H1 (cell line): ENCODE measurements around the gene PCDH9. TPM values are rescaled to one million over a fixed set of nuclear protein-coding genes. Genes with fewer than 3 reads are reported as not detected.

ENCODE experiments used
- CTCF ChIA-PET: fragments of 300-600 bp; sonication (Branson Sonifier 250); formaldehyde crosslinking; loops from one replicate; lab custom pipeline; 2021; ENCODE audit not compliant: partially characterized antibody; lab: Charles Lee
- POLR2A ChIA-PET: fragments of 300-600 bp; sonication (Branson Sonifier 250); formaldehyde crosslinking; loops from one replicate; lab custom pipeline; 2021; ENCODE audit warnings: inconsistent platforms; ENCODE audit not compliant: partially characterized antibody; lab: Charles Lee
- DNase-seq, 2 experiments: peaks; one replicate each; pipeline versions ENCODE4 v3.0.0 to v3.0.0-alpha.2; 2010 to 2022; ENCODE audit warnings: low spot score in 2 of 2, low read depth in 1 of 2, mixed read lengths in 1 of 2
- FAIRE-seq: peaks from 2 replicates; lab custom pipeline; 2011; peaks lifted over from hg19 to GRCh38; lab: Jason Lieb, UNC
- H2AFZ ChIP-seq: 2 replicates; pipeline ENCODE4 v1.8.1; 2012; ENCODE audit warnings: low read length, inconsistent platforms
- H2AK5ac ChIP-seq: 2 replicates; pipeline ENCODE4 v1.6.1; 2013; ENCODE audit warnings: low read depth, low read length
- H2BK120ac ChIP-seq: replicated peaks from 2 replicates; pipeline ENCODE3; 2013; ENCODE audit warnings: low read depth, low read length, inconsistent platforms
- H2BK12ac ChIP-seq: 2 replicates; pipeline ENCODE4 v1.6.1; 2013; ENCODE audit warnings: low read depth, low read length
- H2BK15ac ChIP-seq: 2 replicates; pipeline ENCODE4 v1.6.1; 2013; ENCODE audit warnings: low read length
- H2BK20ac ChIP-seq: 2 replicates; pipeline ENCODE4 v1.6.1; 2013; ENCODE audit warnings: low read length
- H2BK5ac ChIP-seq: 2 replicates; pipeline ENCODE4 v1.6.1; 2013; ENCODE audit warnings: low read depth, low read length
- H3K14ac ChIP-seq: 2 replicates; pipeline ENCODE4 v1.6.1; 2013; ENCODE audit warnings: inconsistent platforms; ENCODE audit not compliant: insufficient read length
- H3K18ac ChIP-seq: 2 replicates; pipeline ENCODE4 v1.6.1; 2013; ENCODE audit warnings: low read length; ENCODE audit errors: extremely low read depth
- H3K23ac ChIP-seq: 2 replicates; pipeline ENCODE4 v1.6.1; 2013; ENCODE audit warnings: inconsistent platforms; ENCODE audit not compliant: insufficient read length
- H3K23me2 ChIP-seq: 2 replicates; pipeline ENCODE4 v1.6.1; 2013; ENCODE audit warnings: low read depth, low read length
- H3K27ac ChIP-seq: 2 replicates; pipeline ENCODE4 v1.6.1; 2011; ENCODE audit warnings: low read depth, low read length, inconsistent platforms
- H3K27me3 ChIP-seq, 4 experiments: replicated peaks in 1 of 4; 1 replicate in 1 of 4; 2 replicates in 3 of 4; pipeline versions ENCODE4 v1.6.1 to v1.8.1; 2011 to 2013; ENCODE audit warnings: low read length in 3 of 4, mild to moderate bottlenecking in 3 of 4, inconsistent platforms in 2 of 4, mixed read lengths in 2 of 4, moderate library complexity in 1 of 4; ENCODE audit not compliant: control insufficient read depth in 3 of 4, insufficient read depth in 3 of 4; ENCODE audit errors: extremely low read depth in 1 of 4
- H3K36me3 ChIP-seq, 4 experiments: 2 replicates each; pipeline versions ENCODE4 v1.6.1 to v1.8.1; 2011 to 2013; ENCODE audit warnings: mild to moderate bottlenecking in 4 of 4, low read length in 3 of 4, moderate library complexity in 2 of 4, control low read depth in 1 of 4, inconsistent platforms in 1 of 4; ENCODE audit not compliant: insufficient read depth in 4 of 4, control insufficient read depth in 2 of 4
- H3K4ac ChIP-seq: replicated peaks from 2 replicates; pipeline ENCODE3; 2013; ENCODE audit warnings: low read length, low read depth, mixed read lengths, inconsistent platforms; ENCODE audit not compliant: insufficient read length
- H3K4me1 ChIP-seq, 4 experiments: replicated peaks in 1 of 4; 1 replicate in 1 of 4; 2 replicates in 3 of 4; pipeline versions ENCODE4 v1.6.1 to v1.8.1; 2011 to 2013; ENCODE audit warnings: low read length in 3 of 4, inconsistent platforms in 2 of 4, mixed read lengths in 1 of 4; ENCODE audit not compliant: insufficient read depth in 4 of 4, control insufficient read depth in 3 of 4
- H3K4me2 ChIP-seq, 2 experiments: 2 replicates each; pipeline versions ENCODE4 v1.6.1 to v1.8.1; 2011 to 2013; ENCODE audit warnings: low read depth in 2 of 2, low read length in 2 of 2, control low read depth in 1 of 2, inconsistent platforms in 1 of 2, mild to moderate bottlenecking in 1 of 2; ENCODE audit not compliant: insufficient read depth in 1 of 2
- H3K4me3 ChIP-seq, 4 experiments: fragments of 200-600, 300-600 bp in 1 of 4; sonication (generic), shearing (Covaris generic), sonication (Bioruptor Twin) in 1 of 4; 2 replicates each; pipeline versions ENCODE4 v1.5.1 to v1.8.1; 2011 to 2016; ENCODE audit warnings: low read length in 4 of 4, low read depth in 3 of 4, control low read depth in 2 of 4, inconsistent platforms in 2 of 4, mild to moderate bottlenecking in 2 of 4, mixed read lengths in 1 of 4, moderate library complexity in 1 of 4; ENCODE audit not compliant: insufficient read depth in 2 of 4; ENCODE audit errors: extremely low read depth in 1 of 4
- H3K56ac ChIP-seq: replicated peaks from 2 replicates; pipeline ENCODE3; 2013; ENCODE audit warnings: low read depth, mild to moderate bottlenecking, mixed read lengths, low read length, inconsistent platforms; ENCODE audit not compliant: insufficient read length
- H3K79me1 ChIP-seq: 2 replicates; pipeline ENCODE4 v1.6.1; 2013; ENCODE audit warnings: low read depth, low read length, control low read depth
- H3K79me2 ChIP-seq, 2 experiments: 2 replicates each; pipeline versions ENCODE4 v1.6.1 to v1.8.1; 2012 to 2013; ENCODE audit warnings: low read length in 2 of 2, mild to moderate bottlenecking in 2 of 2, inconsistent platforms in 1 of 2; ENCODE audit not compliant: insufficient read depth in 2 of 2, control insufficient read depth in 1 of 2
- H3K9ac ChIP-seq, 4 experiments: replicated peaks in 1 of 4; 1 replicate in 1 of 4; 2 replicates in 3 of 4; pipeline versions ENCODE4 v1.6.1 to v1.8.1; 2011 to 2013; ENCODE audit warnings: low read depth in 3 of 4, low read length in 3 of 4, control low read depth in 2 of 4, mild to moderate bottlenecking in 2 of 4, moderate library complexity in 2 of 4, inconsistent platforms in 1 of 4; ENCODE audit errors: extremely low read depth in 1 of 4
- H3K9me3 ChIP-seq, 2 experiments: 2 replicates each; pipeline versions ENCODE4 v1.6.1 to v1.8.1; 2012 to 2013; ENCODE audit warnings: mild to moderate bottlenecking in 2 of 2, moderate library complexity in 2 of 2, control low read depth in 1 of 2, inconsistent platforms in 1 of 2, low read depth in 1 of 2, low read length in 1 of 2, mixed read lengths in 1 of 2; ENCODE audit not compliant: insufficient read depth in 2 of 2
- H4K20me1 ChIP-seq, 2 experiments: replicated peaks in 1 of 2; 2 replicates each; pipeline versions ENCODE3 to v1.8.1; 2011 to 2013; ENCODE audit warnings: inconsistent platforms in 2 of 2, low read length in 2 of 2, mild to moderate bottlenecking in 1 of 2; ENCODE audit not compliant: insufficient read depth in 2 of 2, control insufficient read depth in 1 of 2
- H4K5ac ChIP-seq: 2 replicates; pipeline ENCODE4 v1.6.1; 2013; ENCODE audit warnings: low read length, low read depth, mixed read lengths, inconsistent platforms; ENCODE audit not compliant: insufficient read length
- H4K8ac ChIP-seq: 2 replicates; pipeline ENCODE4 v1.8.0; 2013; ENCODE audit warnings: mild to moderate bottlenecking, moderate library complexity, low read length, inconsistent platforms; ENCODE audit not compliant: insufficient read depth; ENCODE audit errors: extremely low read depth
- H4K91ac ChIP-seq: replicated peaks from 2 replicates; pipeline ENCODE3; 2013; ENCODE audit warnings: low read length, mixed read lengths, inconsistent platforms; ENCODE audit not compliant: insufficient read length
- CREB1 ChIP-seq: IDR thresholded peaks from 2 replicates; pipeline ENCODE4 v1.6.1; 2012; ENCODE audit warnings: inconsistent platforms
- E2F6 ChIP-seq: IDR thresholded peaks from 2 replicates; pipeline ENCODE4 v1.6.1; 2012; ENCODE audit warnings: inconsistent platforms
- NANOG ChIP-seq: IDR thresholded peaks from 2 replicates; pipeline ENCODE4 v1.6.1; 2011; ENCODE audit warnings: low read length, low read depth, mild to moderate bottlenecking, inconsistent platforms; ENCODE audit not compliant: insufficient read depth, poor library complexity, severe bottlenecking
- RFX5 ChIP-seq: IDR thresholded peaks from 2 replicates; pipeline ENCODE4 v1.6.1; 2011; ENCODE audit warnings: low read depth, low read length, improper control_type of control experiment, borderline replicate concordance
- SIN3A ChIP-seq, 2 experiments: IDR thresholded peaks in 1 of 2; conservative IDR thresholded peaks in 1 of 2; 2 replicates each; pipeline ENCODE4 v1.6.1; 2011 to 2012; ENCODE audit warnings: low read length in 2 of 2, improper control_type of control experiment in 1 of 2, low read depth in 1 of 2, mild to moderate bottlenecking in 1 of 2
- WGBS, 2 experiments: shearing (Covaris generic) in 1 of 2; methylation state at CpG; one replicate each; pipeline versions ENCODE4 v1.1.6 to v1.1.7; 2013 to 2015; ENCODE audit warnings: low lambda C conversion rate in 2 of 2, mixed read lengths in 2 of 2, inconsistent platforms in 1 of 2, low coverage in 1 of 2, missing lambda C conversion rate in 1 of 2; ENCODE audit not compliant: insufficient replicate concordance in 2 of 2, insufficient coverage in 1 of 2, insufficient read length in 1 of 2; ENCODE audit errors: extremely low coverage in 1 of 2, missing lambda C conversion rate in 1 of 2; 5-methylcytosine and 5-hydroxymethylcytosine counted together
- polyA plus RNA-seq, 7 experiments: library from polyadenylated mRNA; depleted of rRNA in 3 of 7; stranded (reverse) in 5 of 7; unstranded in 2 of 7; fragments of >200 nt in 5 of 7; fragments of 200-250 nt in 2 of 7; gene quantifications; 1 replicate in 5 of 7; 2 replicates in 1 of 7; 4 replicates in 1 of 7; pipeline versions ENCODE4 v1.2.1 to v1.2.3, GENCODE V29; 2011 to 2013; ENCODE audit warnings: missing spikeins in 2 of 7, mixed read lengths in 2 of 7
- total RNA-seq: library from RNA; stranded (reverse); fragmentation: NEBNext Ultra II Directional; extraction: Animal tissue kit (Norgen Biotek cat#: 25700); gene quantifications from 2 replicates; pipeline ENCODE4 v1.2.1, GENCODE V29; 2021

The PCDH9 gene
- total and polyA plus RNA-seq, 2 of the 8 experiments (the other 6 are each of a cell fraction or from before 2014, with no cell fraction given), result 0.12 to 0.60 TPM

GRCh38 chr13:66847541-66847940, 382.6 kb downstream of the PCDH9 start:
- Histone ChIP-seq H3K4me2 (no peak overlapping the region), H4K8ac (no peak overlapping the region), H2AK5ac (no peak overlapping the region), H2BK120ac (no peak overlapping the region), H4K5ac (no peak overlapping the region), H2BK15ac (no peak overlapping the region), H3K4me3 (no peak overlapping the region), H3K79me2 (no peaks in the 10 kb centered on the region), H3K23me2 (no peaks in the 10 kb centered on the region; the same call in 1 of the 2 replicates), H3K56ac (no peak overlapping the region), H3K14ac (no peak overlapping the region), H2BK12ac (no peak overlapping the region), H3K4ac (no peak overlapping the region), H3K23ac (no peak overlapping the region), H2AFZ (no peak overlapping the region), H4K20me1 (no peaks in the 10 kb centered on the region), H3K36me3 (no peaks in the 10 kb centered on the region), H3K79me1 (no peaks in the 10 kb centered on the region), H3K9ac (no peak overlapping the region), H3K9me3 (no peaks in the 10 kb centered on the region), H3K27ac (no peak overlapping the region), H2BK20ac (no peak overlapping the region), H3K4me1 (peaks cover 0 to 4% (median 0%) of the 10 kb centered on the region in 4 experiments; a peak in 1 of 7 replicates), H4K91ac (no peak overlapping the region), H2BK5ac (no peak overlapping the region), H3K27me3 (no peaks in the 10 kb centered on the region), H3K18ac (no peak overlapping the region)
- FAIRE-seq (no peak), DNase-seq (no peak)
- ChIA-PET POLR2A (no interaction called here), CTCF (interaction anchor here (0.6 kb wide), 2 partner anchors 104 to 187 kb away, joined by 3 read pairs; no protein-coding TSS in a partner anchor)
- 97% methylated on average over 6 of the region's 6 CpGs; no CpG with 5 or more reads in 1 of the 2 experiments for WGBS, 2 experiments
- TF ChIP-seq CREB1, result no peak
- no peak for TF ChIP-seq E2F6
- no peak for TF ChIP-seq RFX5
- TF ChIP-seq SIN3A (conservative IDR thresholded peaks at IDR 0.05 in 1 of 2, IDR thresholded peaks at IDR 0.05 in 1 of 2; ENCODE audit: low read depth in 1 of 2, low read length in 2 of 2), result no peak
- no peak for TF ChIP-seq NANOG
